NCI-H2081 treated with DMSO at 0.1 percent for 48 hours (cell line): Measurements from ENCODE around the gene GPR4.

Source experiments
- DNase-seq: peaks from one replicate; lab custom pipeline; 2025; lab: John Stamatoyannopoulos, UW

Gene GPR4

GRCh38 chr19:45547965-45548609, 53.9 kb downstream of the GPR4 start:
- DNase-seq = no peak

GRCh38 chr19:45547211-45547770, 54.7 kb downstream of the GPR4 start:
- DNase-seq = no peak

- DNase-seq = no peak
Observed at GRCh38 chr19:45542234-45542668, 59.8 kb downstream of the GPR4 start.
